ENCODE results near the gene NFATC2. TPM values are rescaled to one million over a fixed set of nuclear protein-coding genes. Genes with fewer than 3 reads are reported as not detected.

Gene NFATC2
- total RNA-seq, 1 experiment from 2014 or later, result 0.61 TPM

DNA sequence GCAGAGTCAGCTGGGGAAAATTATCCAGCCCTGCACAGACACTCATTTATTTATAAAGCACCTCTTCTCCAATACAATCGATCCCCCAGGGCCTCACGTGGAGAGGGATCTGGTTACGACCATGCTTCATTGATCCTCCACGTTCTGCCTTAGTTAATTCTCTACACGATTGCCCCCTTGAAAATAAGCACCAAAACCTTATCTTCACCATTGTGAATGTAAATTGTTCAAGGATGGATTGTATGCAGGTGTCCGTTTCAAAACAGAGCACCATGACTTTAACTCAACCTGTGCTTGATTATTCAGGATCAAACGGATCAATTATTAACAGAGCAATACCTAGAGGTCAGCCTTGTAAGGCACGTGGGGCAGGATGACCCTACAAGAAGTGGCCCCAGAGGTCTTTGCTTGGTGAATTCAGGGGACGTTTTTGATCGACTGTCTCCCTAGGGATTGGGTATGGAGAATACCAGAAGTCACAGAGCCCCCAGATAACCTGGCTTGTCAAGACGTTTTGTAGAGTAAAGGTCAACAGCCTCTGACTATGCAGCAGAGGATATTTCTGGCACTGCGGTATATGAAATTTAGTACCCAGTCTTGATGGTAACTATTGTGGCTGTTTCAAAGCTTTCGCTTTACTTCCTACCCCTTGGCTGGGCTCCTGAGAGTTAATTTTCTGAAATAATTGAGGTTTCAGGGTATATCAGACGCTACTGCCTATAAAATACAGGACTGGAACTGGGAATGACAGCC is 112.1 kb downstream of the NFATC2 start:
- H3K4me3 Mint-ChIP-seq, result no peak overlapping the region
- H2BK12ac ChIP-seq (ENCODE audit: insufficient read length, low read depth, low read length), result no peak overlapping the region
- TF ChIP-seq, protein P1, sequence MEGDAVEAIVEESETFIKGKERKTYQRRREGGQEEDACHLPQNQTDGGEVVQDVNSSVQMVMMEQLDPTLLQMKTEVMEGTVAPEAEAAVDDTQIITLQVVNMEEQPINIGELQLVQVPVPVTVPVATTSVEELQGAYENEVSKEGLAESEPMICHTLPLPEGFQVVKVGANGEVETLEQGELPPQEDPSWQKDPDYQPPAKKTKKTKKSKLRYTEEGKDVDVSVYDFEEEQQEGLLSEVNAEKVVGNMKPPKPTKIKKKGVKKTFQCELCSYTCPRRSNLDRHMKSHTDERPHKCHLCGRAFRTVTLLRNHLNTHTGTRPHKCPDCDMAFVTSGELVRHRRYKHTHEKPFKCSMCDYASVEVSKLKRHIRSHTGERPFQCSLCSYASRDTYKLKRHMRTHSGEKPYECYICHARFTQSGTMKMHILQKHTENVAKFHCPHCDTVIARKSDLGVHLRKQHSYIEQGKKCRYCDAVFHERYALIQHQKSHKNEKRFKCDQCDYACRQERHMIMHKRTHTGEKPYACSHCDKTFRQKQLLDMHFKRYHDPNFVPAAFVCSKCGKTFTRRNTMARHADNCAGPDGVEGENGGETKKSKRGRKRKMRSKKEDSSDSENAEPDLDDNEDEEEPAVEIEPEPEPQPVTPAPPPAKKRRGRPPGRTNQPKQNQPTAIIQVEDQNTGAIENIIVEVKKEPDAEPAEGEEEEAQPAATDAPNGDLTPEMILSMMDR (conservative IDR thresholded peaks at IDR 0.05), result no peak
- H2BK5ac ChIP-seq (ENCODE audit: insufficient read length, low read length), result no peak overlapping the region
- no peak overlapping the region for H3K4ac ChIP-seq (ENCODE audit: low read depth, low read length)
- no peaks in the 10 kb centered on the region for H3K9me3 Mint-ChIP-seq
- H2BK120ac ChIP-seq (ENCODE audit: low read depth, low read length, poor library complexity, severe bottlenecking), result no peak overlapping the region
- H3K14ac ChIP-seq (ENCODE audit: insufficient read depth, low read length), result no peak overlapping the region
- no peaks in the 10 kb centered on the region for H3K9me3 ChIP-seq (ENCODE audit: control insufficient read depth, low read depth, low read length)
- no peak overlapping the region for H2AFZ ChIP-seq (ENCODE audit: low read length)
- H3K79me1 ChIP-seq (ENCODE audit: insufficient read depth, low read depth, low read length, poor library complexity, severe bottlenecking), result no peaks in the 10 kb centered on the region
- H4K5ac ChIP-seq (ENCODE audit: insufficient read length, low read depth, low read length), result no peak overlapping the region
- peaks cover 16% of the 10 kb centered on the region for H3K27me3 Mint-ChIP-seq (ENCODE audit: low read depth)
- DNase-seq, result no peak
- no peak overlapping the region for H4K8ac ChIP-seq (replicated peaks; ENCODE audit: insufficient read length, low read depth, low read length)
- no peaks in the 10 kb centered on the region; the same call in 1 of the 2 replicates for H3K4me1 ChIP-seq (ENCODE audit: insufficient read depth, low read length)
- H3K4me1 Mint-ChIP-seq, result peaks cover 19 to 23% of the 10 kb centered on the region in 2 experiments
- no peak overlapping the region for H2AK5ac ChIP-seq (ENCODE audit: insufficient read length, low read length)
- H3K27ac ChIP-seq (ENCODE audit: insufficient read length, low read depth, low read length), result no peak overlapping the region
- no peaks in the 10 kb centered on the region for H3K23me2 ChIP-seq (ENCODE audit: insufficient read length, low read depth, low read length, poor library complexity, severe bottlenecking)
- no peaks in the 10 kb centered on the region for H3K27me3 ChIP-seq (ENCODE audit: insufficient read depth, low read length)
- H3T11ph ChIP-seq (ENCODE audit: low read length), result no peak overlapping the region
- no peak overlapping the region for H3K56ac ChIP-seq (ENCODE audit: insufficient read length, low read depth, low read length)
- no peaks in the 10 kb centered on the region for H3K36me3 Mint-ChIP-seq (ENCODE audit: insufficient read depth in 1 of 3, low read depth in 3 of 3)
- H2BK20ac ChIP-seq (ENCODE audit: low read depth, low read length, poor library complexity, severe bottlenecking), result no peak overlapping the region
- H3K27ac Mint-ChIP-seq, result no peak overlapping the region
- no peak overlapping the region for H3K4me2 ChIP-seq (ENCODE audit: insufficient read depth, insufficient read length, low read length)
- no peak overlapping the region for H4K91ac ChIP-seq (ENCODE audit: insufficient read length, low read depth, low read length)
- no peaks in the 10 kb centered on the region for H4K20me1 ChIP-seq (ENCODE audit: control insufficient read depth, insufficient read depth, insufficient read length)
- H3K23ac ChIP-seq (ENCODE audit: insufficient read length, low read depth, low read length), result no peak overlapping the region
- no peaks in the 10 kb centered on the region for H3K79me2 ChIP-seq (ENCODE audit: insufficient read depth, low read length)
- no CpG with 5 or more reads among the region's 14 CpGs for WGBS (ENCODE audit: extremely low coverage, insufficient read length, low lambda C conversion rate)
- no peak overlapping the region for H3K9ac ChIP-seq (ENCODE audit: extremely low read depth, insufficient read length, low read length)
- no peak overlapping the region for H3K18ac ChIP-seq (ENCODE audit: insufficient read length, low read depth, low read length)
- H2BK15ac ChIP-seq (ENCODE audit: low read depth, low read length), result no peak overlapping the region
